Naive thymus-derived CD4-positive, alpha-beta T cell (primary cell): ENCODE measurements around the gene CREB3L2. TPM values are rescaled to one million over a fixed set of nuclear protein-coding genes. Genes with fewer than 3 reads are reported as not detected.

ENCODE experiments used
- ATAC-seq: fragments of 150-1000 bp; cut with Tn5 transposase; 2 replicates; pipeline ENCODE4 v1.10.0; 2021; ENCODE audit warnings: mild to moderate bottlenecking, moderate library complexity
- CTCF ChIA-PET: fragments of 350-600 bp; sonication (Branson Sonifier 250); formaldehyde crosslinking; loops from one replicate; lab custom pipeline; 2021; ENCODE audit warnings: antibody characterized with exemption; lab: Charles Lee
- POLR2A ChIA-PET: fragments of 350-600 bp; sonication (Branson Sonifier 250); formaldehyde crosslinking; loops from one replicate; lab custom pipeline; 2021; ENCODE audit warnings: antibody characterized with exemption, inconsistent platforms; lab: Charles Lee
- DNase-seq, 9 donors: peaks; one replicate each; pipeline versions ENCODE4 v3.0.0 to v3.0.0-alpha.2; 2020 to 2022; ENCODE audit warnings: mixed read lengths in 1 of 9
- H3K27ac ChIP-seq: one replicate; pipeline ENCODE4 v1.7.0; 2013; ENCODE audit warnings: mild to moderate bottlenecking, low read depth, low read length, moderate library complexity
- H3K27me3 ChIP-seq, 2 donors: one replicate each; pipeline ENCODE4 v1.7.0; 2013; ENCODE audit warnings: low read length in 2 of 2, mild to moderate bottlenecking in 2 of 2, moderate library complexity in 2 of 2; ENCODE audit not compliant: control insufficient read depth in 2 of 2, insufficient read depth in 2 of 2
- H3K36me3 ChIP-seq, 3 experiments: 1 replicate in 2 of 3; 2 replicates in 1 of 3; pipeline ENCODE4 v1.7.0; 2013; ENCODE audit warnings: low read length in 3 of 3, mild to moderate bottlenecking in 3 of 3, moderate library complexity in 1 of 3; ENCODE audit not compliant: insufficient read depth in 3 of 3, control insufficient read depth in 2 of 3
- H3K4me1 ChIP-seq, 2 donors: one replicate each; pipeline ENCODE4 v1.7.0; 2013; ENCODE audit warnings: low read length in 2 of 2, mild to moderate bottlenecking in 2 of 2, moderate library complexity in 1 of 2; ENCODE audit not compliant: control insufficient read depth in 2 of 2, insufficient read depth in 2 of 2
- H3K4me3 ChIP-seq: 2 replicates; pipeline ENCODE4 v1.7.0; 2013; ENCODE audit warnings: mild to moderate bottlenecking, low read length
- H3K9me3 ChIP-seq, 3 experiments: 1 replicate in 2 of 3; 2 replicates in 1 of 3; pipeline ENCODE4 v1.7.0; 2013; ENCODE audit warnings: low read length in 3 of 3; ENCODE audit not compliant: control insufficient read depth in 2 of 3
- H3K27ac Mint-ChIP-seq, 9 donors: one replicate each; pipeline ENCODE4 v1.8.0; 2020 to 2022; ENCODE audit warnings: mixed read lengths in 9 of 9, mild to moderate bottlenecking in 8 of 9, moderate library complexity in 5 of 9, inconsistent platforms in 2 of 9
- H3K27me3 Mint-ChIP-seq, 5 donors: one replicate each; pipeline ENCODE4 v1.8.0; 2021 to 2022; ENCODE audit warnings: mixed read lengths in 5 of 5, mild to moderate bottlenecking in 1 of 5
- H3K36me3 Mint-ChIP-seq, 5 donors: one replicate each; pipeline ENCODE4 v1.8.0; 2020 to 2022; ENCODE audit warnings: mixed read lengths in 5 of 5, mild to moderate bottlenecking in 3 of 5, inconsistent platforms in 1 of 5
- H3K4me1 Mint-ChIP-seq, 7 donors: one replicate each; pipeline ENCODE4 v1.8.0; 2020 to 2022; ENCODE audit warnings: mixed read lengths in 7 of 7, mild to moderate bottlenecking in 3 of 7, inconsistent platforms in 1 of 7
- H3K4me3 Mint-ChIP-seq, 10 donors: one replicate each; pipeline ENCODE4 v1.8.0; 2020 to 2022; ENCODE audit warnings: mild to moderate bottlenecking in 10 of 10, mixed read lengths in 10 of 10, moderate library complexity in 6 of 10, inconsistent platforms in 2 of 10
- H3K9me3 Mint-ChIP-seq, 11 donors: one replicate each; pipeline ENCODE4 v1.8.0; 2020 to 2022; ENCODE audit warnings: mixed read lengths in 11 of 11, mild to moderate bottlenecking in 4 of 11, inconsistent platforms in 1 of 11, moderate library complexity in 1 of 11
- intact Hi-C, 2 donors: fragments of 100-400 bp; cut with micrococcal nuclease; formaldehyde crosslinking; loops; one replicate each; pipeline ENCODE4 v1.15.1; 2023
- polyA plus RNA-seq, 2 donors: library from polyadenylated mRNA; unstranded; fragments of 300-500 nt; fragmentation: Illumina TruSeq; gene quantifications; one replicate each; pipeline ENCODE4 v1.2.3, GENCODE V29; 2021
- total RNA-seq, 6 experiments: library from RNA in 5 of 6; stranded (reverse) in 5 of 6; gene quantifications; 1 replicate in 5 of 6; 2 replicates in 1 of 6; pipeline ENCODE4 v1.2.3 and lab custom pipeline; 2021 to 2026

Gene CREB3L2
- total and polyA plus RNA-seq, 7 experiments from 2014 or later = 5.3 to 46.2 (median 18.1) TPM

DNA sequence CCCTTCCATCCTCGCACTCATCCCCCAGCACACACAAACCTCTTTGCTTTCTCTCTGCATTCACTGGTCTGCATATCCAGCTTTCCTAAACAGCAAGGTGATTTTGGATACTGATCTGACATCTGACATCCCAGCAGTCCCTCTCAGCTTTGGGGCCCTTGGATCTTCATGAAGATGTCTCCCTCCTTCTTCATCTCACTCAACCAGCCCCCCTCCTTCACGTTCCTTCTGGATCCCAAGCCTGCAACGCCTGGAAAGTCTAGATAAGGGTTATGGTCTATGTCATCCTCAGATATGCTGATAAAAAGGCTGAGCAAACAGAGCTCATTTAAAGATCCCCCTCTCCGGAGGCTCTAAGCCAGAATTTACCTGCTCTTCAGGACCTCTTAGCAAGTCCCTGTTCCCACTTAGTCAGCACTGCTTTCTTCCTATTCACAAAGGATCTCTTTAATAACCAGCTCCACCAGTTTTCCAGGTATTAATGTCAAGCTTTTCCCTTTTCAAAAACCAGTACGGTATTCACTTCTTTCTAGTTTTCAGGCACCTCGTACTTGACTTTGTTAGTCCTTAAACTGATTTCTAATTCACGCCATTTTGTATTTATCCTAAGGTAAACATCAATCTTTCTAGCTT is 38.9 kb downstream of the CREB3L2 start:
- DNase-seq (no peak), ATAC-seq (no peak)
- peak overlapping the region in 1 of 9 donors; percentile 2 for H3K27ac Mint-ChIP-seq
- H3K4me3 Mint-ChIP-seq = no peak overlapping the region
- peaks cover 10 to 18% (median 18%) of the 10 kb centered on the region in 5 donors for H3K36me3 Mint-ChIP-seq
- ChIA-PET POLR2A (interaction anchor here (0.6 kb wide), 1 partner anchor 111 kb away, joined by 6 read pairs; no protein-coding TSS in a partner anchor), CTCF (interaction anchor here (0.7 kb wide), 2 partner anchors 48 to 55 kb away, joined by 3 read pairs; no protein-coding TSS in a partner anchor)
- intact Hi-C loops = no loop called here
- Histone ChIP-seq H3K27me3 (no peaks in the 10 kb centered on the region), H3K36me3 (no peaks in the 10 kb centered on the region), H3K4me3 (no peak overlapping the region), H3K9me3 (no peaks in the 10 kb centered on the region), H3K4me1 (peaks cover 0 to 16% of the 10 kb centered on the region in 2 donors), H3K27ac (no peak overlapping the region)
- peaks cover 23 to 37% (median 23%) of the 10 kb centered on the region in 7 donors for H3K4me1 Mint-ChIP-seq
- peaks cover 0 to 1% (median 0%) of the 10 kb centered on the region in 11 donors for H3K9me3 Mint-ChIP-seq
- H3K27me3 Mint-ChIP-seq = no peaks in the 10 kb centered on the region

DNA sequence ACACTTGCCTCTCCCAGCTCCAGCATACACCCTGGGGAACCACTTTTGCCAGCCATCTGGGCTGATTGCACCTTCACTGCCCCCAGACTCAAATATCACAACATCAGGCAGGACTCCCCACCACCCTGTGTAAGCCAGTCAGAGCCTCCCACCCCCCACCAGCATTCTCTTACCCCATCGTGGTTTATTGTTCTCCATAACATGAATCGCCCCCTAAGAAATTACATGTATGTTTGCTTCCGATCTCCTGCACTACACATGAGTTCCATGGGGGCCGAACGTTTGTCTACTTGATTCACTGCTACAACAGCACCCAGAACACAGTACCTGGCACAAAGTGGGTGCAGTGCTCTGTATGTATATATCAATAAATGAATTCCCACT is 39.4 kb downstream of the CREB3L2 start:
- Mint-ChIP-seq H3K4me3 (no peak overlapping the region), H3K27me3 (no peaks in the 10 kb centered on the region), H3K36me3 (peaks cover 10 to 19% (median 18%) of the 10 kb centered on the region in 5 donors), H3K4me1 (peaks cover 17 to 32% (median 19%) of the 10 kb centered on the region in 7 donors), H3K9me3 (peaks cover 0 to 1% (median 0%) of the 10 kb centered on the region in 11 donors), H3K27ac (peak overlapping the region in 1 of 9 donors; percentile 2)
- intact Hi-C loops = no loop called here
- Histone ChIP-seq H3K36me3 (no peaks in the 10 kb centered on the region), H3K4me3 (no peak overlapping the region), H3K27me3 (no peaks in the 10 kb centered on the region), H3K27ac (no peak overlapping the region), H3K4me1 (peaks cover 0 to 16% of the 10 kb centered on the region in 2 donors), H3K9me3 (no peaks in the 10 kb centered on the region)
- no peak for ATAC-seq
- POLR2A ChIA-PET = interaction anchor here (0.6 kb wide), 1 partner anchor 110 kb away, joined by 6 read pairs; no protein-coding TSS in a partner anchor
- no peak for DNase-seq
- CTCF ChIA-PET = no interaction called here

DNA sequence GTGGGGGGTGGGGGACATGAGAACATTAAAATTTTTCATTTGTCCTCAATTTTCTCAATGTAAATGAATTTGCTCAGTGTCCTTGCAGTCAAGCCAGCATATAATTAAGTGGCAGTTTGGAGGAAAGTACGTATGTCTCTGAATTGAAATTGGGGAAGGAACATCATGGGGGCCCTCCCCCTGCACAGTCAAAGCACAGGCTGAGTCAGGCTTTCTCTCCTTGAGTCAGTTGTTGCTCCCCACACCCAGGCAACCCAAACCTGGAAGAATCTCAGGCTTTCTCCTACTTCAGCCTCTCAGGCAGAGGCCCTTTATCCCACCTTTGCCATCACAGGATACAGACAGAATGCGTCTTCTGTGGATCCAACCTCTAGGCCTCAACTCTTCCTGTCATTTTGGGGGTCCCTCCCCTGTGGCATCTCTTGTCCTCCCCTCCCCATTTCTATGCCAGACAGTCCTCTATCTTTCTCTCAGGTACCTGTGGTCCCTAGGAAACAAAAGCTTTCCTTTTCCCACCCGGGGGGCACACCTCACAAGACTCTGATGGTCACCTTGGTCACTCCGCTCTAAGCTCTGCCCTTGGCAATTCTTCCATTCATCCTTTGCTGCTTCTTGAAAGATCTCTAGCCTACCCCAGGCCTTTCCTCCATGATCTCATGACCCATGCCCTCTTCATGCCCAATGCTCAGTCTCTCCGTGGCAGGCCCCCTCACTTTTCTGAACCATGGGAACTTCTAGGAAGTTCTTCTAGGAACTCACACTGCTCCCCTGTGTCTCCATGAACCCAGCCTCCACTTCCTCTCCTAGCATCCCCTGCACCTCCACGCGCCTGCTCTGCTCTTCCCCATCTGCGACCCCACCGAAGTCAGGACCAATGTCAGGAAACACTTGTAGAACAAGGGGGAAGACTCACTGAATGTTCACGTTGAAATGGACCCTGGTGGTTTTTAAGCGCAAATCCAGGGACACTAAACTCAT is 40.4 kb downstream of the CREB3L2 start:
- no peaks in the 10 kb centered on the region for H3K27me3 ChIP-seq
- POLR2A ChIA-PET = no interaction called here
- Mint-ChIP-seq H3K4me3 (peak overlapping the region in 1 of 10 donors; percentile 9), H3K4me1 (peaks cover 8 to 29% (median 9%) of the 10 kb centered on the region in 7 donors), H3K36me3 (peaks cover 16 to 24% (median 18%) of the 10 kb centered on the region in 5 donors), H3K27ac (no peak overlapping the region), H3K9me3 (peaks cover 0 to 1% (median 0%) of the 10 kb centered on the region in 11 donors), H3K27me3 (no peaks in the 10 kb centered on the region)
- peaks cover 0 to 10% of the 10 kb centered on the region in 2 donors for H3K4me1 ChIP-seq
- intact Hi-C loops = no loop called here
- DNase-seq (peak in 1 of 9 donors; percentile 30), ATAC-seq (peak; percentile 85)
- no peaks in the 10 kb centered on the region for H3K9me3 ChIP-seq
- H3K36me3 ChIP-seq = no peaks in the 10 kb centered on the region
- H3K27ac ChIP-seq = no peak overlapping the region
- CTCF ChIA-PET = no interaction called here
- no peak overlapping the region for H3K4me3 ChIP-seq

DNA sequence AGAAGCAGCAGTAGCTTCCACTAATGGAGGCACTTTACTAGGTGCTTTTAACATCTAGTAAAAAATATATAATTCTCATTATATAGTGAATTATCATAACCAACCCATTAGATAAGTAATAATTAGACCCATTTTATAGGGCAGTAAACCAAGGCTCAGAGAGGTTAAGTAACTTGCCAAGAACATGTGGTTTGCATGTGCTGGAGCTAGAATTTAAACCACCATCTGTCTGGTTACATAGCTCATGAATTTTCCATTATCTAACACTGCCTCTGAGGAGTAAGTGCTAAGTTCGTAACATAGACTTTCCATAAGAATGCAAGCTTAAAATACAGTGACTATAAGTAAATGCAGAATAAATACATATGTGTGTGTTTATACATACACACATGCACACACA is 41.9 kb downstream of the CREB3L2 start:
- H3K4me3 ChIP-seq = no peak overlapping the region
- Mint-ChIP-seq H3K27ac (no peak overlapping the region), H3K9me3 (peaks cover 0 to 1% (median 0%) of the 10 kb centered on the region in 11 donors), H3K27me3 (no peaks in the 10 kb centered on the region), H3K4me1 (peaks cover 0 to 22% (median 0%) of the 10 kb centered on the region in 7 donors), H3K4me3 (no peak overlapping the region), H3K36me3 (peaks cover 16 to 24% (median 18%) of the 10 kb centered on the region in 5 donors)
- ATAC-seq (no peak), DNase-seq (no peak)
- no peak overlapping the region for H3K27ac ChIP-seq
- no peaks in the 10 kb centered on the region for H3K36me3 ChIP-seq
- ChIA-PET POLR2A (interaction anchor here (0.6 kb wide), 1 partner anchor 37 kb away, joined by 3 read pairs; no protein-coding TSS in a partner anchor), CTCF (no interaction called here)
- H3K9me3 ChIP-seq = no peaks in the 10 kb centered on the region
- intact Hi-C loops = no loop called here
- no peaks in the 10 kb centered on the region for H3K27me3 ChIP-seq
- no peaks in the 10 kb centered on the region for H3K4me1 ChIP-seq

- Mint-ChIP-seq H3K36me3 (peaks cover 16 to 25% (median 18%) of the 10 kb centered on the region in 5 donors), H3K4me3 (no peak overlapping the region), H3K27me3 (no peaks in the 10 kb centered on the region), H3K4me1 (peaks cover 0 to 22% (median 0%) of the 10 kb centered on the region in 7 donors), H3K9me3 (peaks cover 0 to 1% (median 0%) of the 10 kb centered on the region in 11 donors), H3K27ac (peak overlapping the region in 1 of 9 donors; percentile 53)
- peak; percentile 64 for ATAC-seq
- POLR2A ChIA-PET = no interaction called here
- Histone ChIP-seq H3K27ac (no peak overlapping the region), H3K9me3 (no peaks in the 10 kb centered on the region), H3K36me3 (no peaks in the 10 kb centered on the region), H3K4me3 (no peak overlapping the region), H3K4me1 (no peaks in the 10 kb centered on the region), H3K27me3 (no peaks in the 10 kb centered on the region)
- CTCF ChIA-PET = no interaction called here
- intact Hi-C loops = no loop called here
- DNase-seq = no peak
Measured at GRCh38 chr7:137958470-137959431, 43.1 kb downstream of the CREB3L2 start.

GRCh38 chr7:137957887-137958286 is 44.0 kb downstream of the CREB3L2 start:
- H3K4me1 ChIP-seq = no peaks in the 10 kb centered on the region
- H3K4me3 Mint-ChIP-seq = no peak overlapping the region
- no peak overlapping the region for H3K27ac ChIP-seq
- H3K27me3 Mint-ChIP-seq = no peaks in the 10 kb centered on the region
- POLR2A ChIA-PET = no interaction called here
- intact Hi-C loops = no loop called here
- no peaks in the 10 kb centered on the region for H3K9me3 ChIP-seq
- no peaks in the 10 kb centered on the region for H3K27me3 ChIP-seq
- peaks cover 0 to 23% (median 0%) of the 10 kb centered on the region in 7 donors for H3K4me1 Mint-ChIP-seq
- no peaks in the 10 kb centered on the region for H3K36me3 ChIP-seq
- peaks cover 11 to 29% (median 20%) of the 10 kb centered on the region in 5 donors for H3K36me3 Mint-ChIP-seq
- ATAC-seq (no peak), DNase-seq (no peak)
- no peak overlapping the region for H3K4me3 ChIP-seq
- no peaks in the 10 kb centered on the region for H3K9me3 Mint-ChIP-seq
- CTCF ChIA-PET = no interaction called here
- no peak overlapping the region for H3K27ac Mint-ChIP-seq
